CD14-positive monocyte (primary cell): Measurements from ENCODE around the gene ZFPM1. TPM values are rescaled to one million over a fixed set of nuclear protein-coding genes. Genes with fewer than 3 reads are reported as not detected.
"Not testable (repeated sequence)": the region's sequence is repeated elsewhere in the genome, so short reads cannot be mapped to it uniquely, and the experiment has no call there.

ENCODE experiments used
- DNase-seq, 3 donors: peaks; one replicate each; pipeline ENCODE4 v3.0.0-alpha.2; 2011 to 2022
- H2AFZ ChIP-seq: 2 replicates; pipeline ENCODE4 v1.6.0; 2012; ENCODE audit warnings: mild to moderate bottlenecking, low read depth, low read length, inconsistent platforms; ENCODE audit not compliant: insufficient read depth, poor library complexity, severe bottlenecking
- H3K27ac ChIP-seq, 2 donors: 1 replicate in 1 of 2; 2 replicates in 1 of 2; pipeline ENCODE4 v1.5.1; 2012 to 2013; ENCODE audit warnings: low read length in 2 of 2, control low read depth in 1 of 2, inconsistent platforms in 1 of 2, low read depth in 1 of 2, mild to moderate bottlenecking in 1 of 2
- H3K27me3 ChIP-seq, 2 donors: one replicate each; pipeline versions ENCODE4 v1.6.0 to v1.6.1; 2011 to 2013; ENCODE audit warnings: low read length in 2 of 2; ENCODE audit not compliant: control insufficient read depth in 2 of 2, insufficient read depth in 2 of 2
- H3K36me3 ChIP-seq, 2 donors: replicated peaks in 1 of 2; 1 replicate in 1 of 2; 2 replicates in 1 of 2; pipeline versions ENCODE4 v1.5.1 to v1.6.1; 2012 to 2013; ENCODE audit warnings: low read length in 2 of 2, control low read depth in 1 of 2, inconsistent platforms in 1 of 2, mild to moderate bottlenecking in 1 of 2; ENCODE audit not compliant: insufficient read depth in 2 of 2, control insufficient read depth in 1 of 2
- H3K4me1 ChIP-seq, 2 donors: 1 replicate in 1 of 2; 2 replicates in 1 of 2; pipeline versions ENCODE4 v1.5.1 to v1.6.1; 2012 to 2013; ENCODE audit warnings: low read length in 2 of 2, control low read depth in 1 of 2, inconsistent platforms in 1 of 2, mild to moderate bottlenecking in 1 of 2, moderate library complexity in 1 of 2; ENCODE audit not compliant: insufficient read depth in 2 of 2, control insufficient read depth in 1 of 2
- H3K4me2 ChIP-seq: replicated peaks from 2 replicates; pipeline ENCODE3; 2012; ENCODE audit warnings: low read length, moderate library complexity, mild to moderate bottlenecking; ENCODE audit not compliant: poor library complexity, severe bottlenecking; ENCODE audit errors: extremely low read depth
- H3K4me3 ChIP-seq, 3 experiments: fragments of 200-600 bp in 1 of 3; sonication (generic) in 1 of 3; replicated peaks in 1 of 3; 1 replicate in 2 of 3; 2 replicates in 1 of 3; pipeline ENCODE4 v1.5.1; 2011 to 2013; ENCODE audit warnings: low read length in 3 of 3, mild to moderate bottlenecking in 3 of 3, control low read depth in 2 of 3, low read depth in 2 of 3, inconsistent platforms in 1 of 3, moderate library complexity in 1 of 3
- H3K79me2 ChIP-seq: 2 replicates; pipeline ENCODE4 v1.6.0; 2012; ENCODE audit warnings: mild to moderate bottlenecking, control low read depth, inconsistent platforms, low read length, moderate library complexity; ENCODE audit not compliant: insufficient read depth
- H3K9ac ChIP-seq: 2 replicates; pipeline ENCODE4 v1.6.0; 2017; ENCODE audit warnings: low read length, mild to moderate bottlenecking; ENCODE audit not compliant: insufficient read depth, poor library complexity, severe bottlenecking
- H3K9me3 ChIP-seq, 2 donors: replicated peaks in 1 of 2; 1 replicate in 1 of 2; 2 replicates in 1 of 2; pipeline versions ENCODE4 v1.5.1 to v1.6.1; 2012 to 2013; ENCODE audit warnings: low read length in 2 of 2, control low read depth in 1 of 2; ENCODE audit not compliant: control insufficient read depth in 1 of 2, insufficient read depth in 1 of 2
- H4K20me1 ChIP-seq: 2 replicates; pipeline ENCODE4 v1.6.0; 2012; ENCODE audit warnings: mild to moderate bottlenecking, low read length, control low read depth, moderate library complexity; ENCODE audit not compliant: insufficient read depth
- H3K27ac Mint-ChIP-seq, 7 donors: one replicate each; pipeline ENCODE4 v1.8.0; 2020; ENCODE audit warnings: mild to moderate bottlenecking in 7 of 7, mixed read lengths in 7 of 7, moderate library complexity in 6 of 7, inconsistent platforms in 2 of 7
- H3K27me3 Mint-ChIP-seq, 3 donors: one replicate each; pipeline ENCODE4 v1.8.0; 2021 to 2022; ENCODE audit warnings: low read depth in 3 of 3, mild to moderate bottlenecking in 3 of 3, mixed read lengths in 3 of 3, moderate library complexity in 3 of 3, inconsistent platforms in 1 of 3
- H3K36me3 Mint-ChIP-seq, 2 donors: one replicate each; pipeline ENCODE4 v1.8.0; 2020; ENCODE audit warnings: mixed read lengths in 2 of 2, inconsistent platforms in 1 of 2, mild to moderate bottlenecking in 1 of 2
- H3K4me1 Mint-ChIP-seq: one replicate; pipeline ENCODE4 v1.8.0; 2020; ENCODE audit warnings: mild to moderate bottlenecking, mixed read lengths
- H3K4me3 Mint-ChIP-seq, 2 donors: one replicate each; pipeline ENCODE4 v1.8.0; 2020; ENCODE audit warnings: mild to moderate bottlenecking in 2 of 2, mixed read lengths in 2 of 2, moderate library complexity in 1 of 2
- H3K9me3 Mint-ChIP-seq, 7 donors: one replicate each; pipeline ENCODE4 v1.8.0; 2020 to 2022; ENCODE audit warnings: mixed read lengths in 7 of 7, mild to moderate bottlenecking in 6 of 7, moderate library complexity in 6 of 7, inconsistent platforms in 2 of 7
- WGBS: methylation state at CpG from one replicate; pipeline ENCODE4 v1.1.5; 2013; ENCODE audit warnings: missing lambda C conversion rate; ENCODE audit not compliant: insufficient coverage; 5-methylcytosine and 5-hydroxymethylcytosine counted together
- intact Hi-C, 2 donors: fragments of 100-400 bp; cut with micrococcal nuclease; formaldehyde crosslinking; loops; one replicate each; pipeline versions ENCODE4 v1.15.0 to v1.15.1; 2023
- polyA plus RNA-seq, 3 donors: library from polyadenylated mRNA; depleted of rRNA in 1 of 3; unstranded in 2 of 3; stranded (reverse) in 1 of 3; fragments of 300-500 nt in 2 of 3; fragments of >200 nt in 1 of 3; fragmentation: Illumina TruSeq in 2 of 3; gene quantifications; 1 replicate in 2 of 3; 2 replicates in 1 of 3; pipeline ENCODE4 v1.2.3, GENCODE V29; 2012 to 2021
- TF ChIP-seq, protein P1 (sequence below): fragments of 200-600 bp; IDR thresholded peaks from one replicate; pipeline ENCODE4 v1.8.0; 2022; ENCODE audit warnings: antibody characterized with exemption, mild to moderate bottlenecking

Gene ZFPM1
- polyA plus RNA-seq, 3 donors: 0.04 to 0.19 (median 0.12) TPM

DNA sequence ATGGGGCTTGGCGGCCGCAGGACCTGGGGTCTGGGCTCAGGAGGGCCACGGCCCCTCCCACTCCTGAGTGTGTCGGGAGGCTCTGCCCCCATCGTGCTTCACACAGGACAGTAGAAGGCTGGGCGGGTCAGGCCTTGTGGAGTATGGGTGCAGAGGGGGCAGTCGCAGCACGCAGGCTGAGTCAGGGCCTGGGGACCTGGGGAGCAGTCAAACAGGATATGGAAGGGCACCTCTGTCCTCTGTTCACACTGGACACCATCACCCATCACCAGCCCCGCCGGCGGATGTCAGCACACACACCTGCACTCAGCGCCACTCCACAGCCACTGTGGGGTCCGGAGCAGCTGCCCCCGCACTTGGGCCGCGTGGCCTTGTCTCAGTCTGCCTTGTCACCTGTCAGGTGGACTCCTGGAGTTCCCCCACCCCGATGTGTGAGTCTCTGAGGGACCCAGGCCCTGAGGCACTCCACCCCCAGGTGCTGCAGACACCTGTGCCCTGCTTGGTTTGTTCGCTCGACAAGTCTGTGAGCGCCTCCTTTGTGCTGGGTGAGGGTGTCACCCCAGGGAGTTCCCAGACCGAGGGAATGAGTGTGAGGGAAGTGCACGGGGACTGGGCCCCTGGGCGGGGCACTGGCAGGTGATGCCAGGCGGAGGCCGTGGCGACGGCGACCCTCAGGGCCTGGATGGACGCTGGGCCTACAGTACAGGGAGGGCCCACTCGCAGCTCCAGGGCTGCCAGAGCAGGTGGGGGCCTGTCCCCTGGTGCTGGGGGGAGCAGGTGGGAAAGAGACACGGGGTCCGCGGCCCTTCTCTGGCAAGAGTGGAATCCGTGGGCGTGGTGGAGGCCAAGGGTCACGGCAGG, 31.7 kb downstream of the ZFPM1 start:
- no peaks in the 10 kb centered on the region for H3K79me2 ChIP-seq
- no peak overlapping the region for H3K4me3 Mint-ChIP-seq
- no peak overlapping the region for H3K4me2 ChIP-seq
- H3K9ac ChIP-seq: no peak overlapping the region
- peaks cover 5% of the 10 kb centered on the region for H3K4me1 Mint-ChIP-seq
- no peak overlapping the region for H3K4me3 ChIP-seq
- intact Hi-C loops: no loop called here
- no peaks in the 10 kb centered on the region for H3K36me3 ChIP-seq
- peaks cover 0 to 10% of the 10 kb centered on the region in 2 donors for H3K27me3 ChIP-seq
- no peaks in the 10 kb centered on the region for H3K36me3 Mint-ChIP-seq
- H3K9me3 Mint-ChIP-seq: peaks cover 0 to 2% (median 0%) of the 10 kb centered on the region in 7 donors
- peaks cover 7 to 12% (median 11%) of the 10 kb centered on the region in 3 donors for H3K27me3 Mint-ChIP-seq
- H3K9me3 ChIP-seq: no peaks in the 10 kb centered on the region
- DNase-seq: no peak
- 94% methylated on average over 30 of the region's 36 CpGs for WGBS
- H3K4me1 ChIP-seq: peaks cover 0 to 7% of the 10 kb centered on the region in 2 donors
- H2AFZ ChIP-seq: no peak overlapping the region
- no peak overlapping the region for H3K27ac Mint-ChIP-seq
- no peak overlapping the region for H3K27ac ChIP-seq
- no peaks in the 10 kb centered on the region for H4K20me1 ChIP-seq
- TF ChIP-seq, protein P1, sequence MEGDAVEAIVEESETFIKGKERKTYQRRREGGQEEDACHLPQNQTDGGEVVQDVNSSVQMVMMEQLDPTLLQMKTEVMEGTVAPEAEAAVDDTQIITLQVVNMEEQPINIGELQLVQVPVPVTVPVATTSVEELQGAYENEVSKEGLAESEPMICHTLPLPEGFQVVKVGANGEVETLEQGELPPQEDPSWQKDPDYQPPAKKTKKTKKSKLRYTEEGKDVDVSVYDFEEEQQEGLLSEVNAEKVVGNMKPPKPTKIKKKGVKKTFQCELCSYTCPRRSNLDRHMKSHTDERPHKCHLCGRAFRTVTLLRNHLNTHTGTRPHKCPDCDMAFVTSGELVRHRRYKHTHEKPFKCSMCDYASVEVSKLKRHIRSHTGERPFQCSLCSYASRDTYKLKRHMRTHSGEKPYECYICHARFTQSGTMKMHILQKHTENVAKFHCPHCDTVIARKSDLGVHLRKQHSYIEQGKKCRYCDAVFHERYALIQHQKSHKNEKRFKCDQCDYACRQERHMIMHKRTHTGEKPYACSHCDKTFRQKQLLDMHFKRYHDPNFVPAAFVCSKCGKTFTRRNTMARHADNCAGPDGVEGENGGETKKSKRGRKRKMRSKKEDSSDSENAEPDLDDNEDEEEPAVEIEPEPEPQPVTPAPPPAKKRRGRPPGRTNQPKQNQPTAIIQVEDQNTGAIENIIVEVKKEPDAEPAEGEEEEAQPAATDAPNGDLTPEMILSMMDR: no peak

GRCh38 chr16:88485366-88485741, 32.3 kb downstream of the ZFPM1 start:
- H3K27ac ChIP-seq, H3K36me3 Mint-ChIP-seq, H3K36me3 ChIP-seq, H3K4me3 Mint-ChIP-seq, H3K27me3 Mint-ChIP-seq, H3K4me3 ChIP-seq, H3K27ac Mint-ChIP-seq, H3K9ac ChIP-seq, H2AFZ ChIP-seq, H3K4me2 ChIP-seq, H3K4me1 Mint-ChIP-seq, DNase-seq, H4K20me1 ChIP-seq, intact Hi-C loops, H3K79me2 ChIP-seq, H3K9me3 ChIP-seq, H3K4me1 ChIP-seq, H3K27me3 ChIP-seq, H3K9me3 Mint-ChIP-seq: not testable (repeated sequence)
- 92% methylated on average over 5 of the region's 8 CpGs for WGBS
